Prostate gland (tissue), 2 donors: ENCODE results near the gene UPF1. TPM values are rescaled to one million over a fixed set of nuclear protein-coding genes. Genes with fewer than 3 reads are reported as not detected.
A peak's percentile ranks its signal among the peaks of the same experiment; 100 is the strongest.
"Not testable (repeated sequence)": the region's sequence is repeated elsewhere in the genome, so short reads cannot be mapped to it uniquely, and the experiment has no call there.

Experiments used
- DNase-seq: peaks from one replicate; pipeline ENCODE4 v3.0.0-alpha.2; 2019; ENCODE audit warnings: low spot score
- H3K27ac ChIP-seq, 2 donors: fragments of 200-600 bp; sonication (generic); 2 replicates each; pipeline ENCODE4 v1.5.1; 2017 to 2019
- H3K27me3 ChIP-seq: fragments of 200-600 bp; sonication (generic); replicated peaks from 2 replicates; pipeline ENCODE4 v1.5.1; 2019; ENCODE audit not compliant: insufficient read depth
- H3K36me3 ChIP-seq, 2 donors: fragments of 200-600 bp; sonication (generic); 1 replicate in 1 of 2; 2 replicates in 1 of 2; pipeline versions ENCODE4 v1.5.1 to v1.8.1; 2017 to 2019
- H3K4me1 ChIP-seq: fragments of 200-600 bp; sonication (generic); replicated peaks from 2 replicates; pipeline ENCODE4 v1.5.1; 2019
- H3K4me3 ChIP-seq, 2 donors: fragments of 200-600 bp; sonication (generic); 2 replicates each; pipeline ENCODE4 v1.5.1; 2017 to 2019
- H3K9me3 ChIP-seq: fragments of 200-600 bp; sonication (generic); 2 replicates; pipeline ENCODE4 v1.5.1; 2017
- POLR2A ChIP-seq: fragments of 450-650 bp; IDR thresholded peaks from one replicate; pipeline ENCODE4 v1.6.1; 2016; ENCODE audit warnings: antibody characterized with exemption, mild to moderate bottlenecking
- POLR2AphosphoS5 ChIP-seq: sonication (generic); formaldehyde crosslinking; IDR thresholded peaks from one replicate; pipeline ENCODE4 v1.6.1; 2017; ENCODE audit warnings: antibody characterized with exemption
- WGBS: methylation state at CpG from one replicate; pipeline ENCODE4 v1.1.5; 2018; 5-methylcytosine and 5-hydroxymethylcytosine counted together
- intact Hi-C: fragments of 100-400 bp; cut with DNase I; formaldehyde crosslinking; loops from one replicate; pipeline ENCODE4 v1.14.2; 2022
- total RNA-seq, 2 donors: library from RNA; depleted of rRNA; stranded (reverse); fragments of >200 nt; gene quantifications; one replicate each; pipeline ENCODE4 v1.1.0, GENCODE V29; 2016
- TF ChIP-seq, protein P1 (sequence below), 4 experiments: fragments of 200-600 bp in 2 of 4; fragments of 450-650 bp in 2 of 4; sonication (generic) in 2 of 4; IDR thresholded peaks; 1 replicate in 3 of 4; 2 replicates in 1 of 4; pipeline ENCODE4 v1.5.1; 2016 to 2019; ENCODE audit warnings: antibody characterized with exemption in 4 of 4, mild to moderate bottlenecking in 2 of 4, moderate library complexity in 2 of 4

The UPF1 gene
- total RNA-seq, 2 donors from 2014 or later, result 105 to 171 TPM

DNA sequence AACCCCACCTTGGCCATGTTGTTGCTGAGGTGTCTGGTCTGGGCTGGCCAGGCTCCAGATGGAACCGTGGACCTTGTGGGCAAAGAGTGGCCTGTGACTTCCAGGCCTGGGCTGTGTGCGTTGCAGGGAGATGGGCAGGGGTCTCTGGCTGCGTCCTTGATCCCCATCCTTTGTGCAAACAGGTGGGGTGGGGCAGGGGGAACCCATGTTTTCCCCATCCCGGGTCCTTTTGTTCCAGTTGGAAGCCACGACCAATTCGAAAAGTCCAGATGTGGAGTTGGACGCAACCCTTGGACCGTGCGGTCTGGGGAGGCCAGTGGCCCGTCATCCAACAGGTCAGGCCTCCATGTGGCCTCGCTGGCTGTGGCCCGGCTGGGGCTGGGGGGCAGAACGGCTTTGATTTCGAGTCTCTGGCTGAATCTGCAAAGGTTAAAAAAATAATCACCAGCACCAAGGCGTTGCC, 27.6 kb upstream of the UPF1 start:
- intact Hi-C loops, result no loop called here
- no peak overlapping the region for H3K27ac ChIP-seq
- WGBS, result 92% methylated on average over 15 of the region's 15 CpGs
- H3K27me3 ChIP-seq, result peaks cover 1% of the 10 kb centered on the region
- H3K36me3 ChIP-seq, result no peaks in the 10 kb centered on the region
- no peaks in the 10 kb centered on the region for H3K9me3 ChIP-seq
- TF ChIP-seq, protein P1, sequence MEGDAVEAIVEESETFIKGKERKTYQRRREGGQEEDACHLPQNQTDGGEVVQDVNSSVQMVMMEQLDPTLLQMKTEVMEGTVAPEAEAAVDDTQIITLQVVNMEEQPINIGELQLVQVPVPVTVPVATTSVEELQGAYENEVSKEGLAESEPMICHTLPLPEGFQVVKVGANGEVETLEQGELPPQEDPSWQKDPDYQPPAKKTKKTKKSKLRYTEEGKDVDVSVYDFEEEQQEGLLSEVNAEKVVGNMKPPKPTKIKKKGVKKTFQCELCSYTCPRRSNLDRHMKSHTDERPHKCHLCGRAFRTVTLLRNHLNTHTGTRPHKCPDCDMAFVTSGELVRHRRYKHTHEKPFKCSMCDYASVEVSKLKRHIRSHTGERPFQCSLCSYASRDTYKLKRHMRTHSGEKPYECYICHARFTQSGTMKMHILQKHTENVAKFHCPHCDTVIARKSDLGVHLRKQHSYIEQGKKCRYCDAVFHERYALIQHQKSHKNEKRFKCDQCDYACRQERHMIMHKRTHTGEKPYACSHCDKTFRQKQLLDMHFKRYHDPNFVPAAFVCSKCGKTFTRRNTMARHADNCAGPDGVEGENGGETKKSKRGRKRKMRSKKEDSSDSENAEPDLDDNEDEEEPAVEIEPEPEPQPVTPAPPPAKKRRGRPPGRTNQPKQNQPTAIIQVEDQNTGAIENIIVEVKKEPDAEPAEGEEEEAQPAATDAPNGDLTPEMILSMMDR (IDR thresholded peaks at IDR 0.05), result no peak
- no peak for TF ChIP-seq POLR2AphosphoS5
- TF ChIP-seq POLR2A, result no peak
- DNase-seq, result no peak
- no peak overlapping the region for H3K4me3 ChIP-seq
- H3K4me1 ChIP-seq, result no peaks in the 10 kb centered on the region

DNA sequence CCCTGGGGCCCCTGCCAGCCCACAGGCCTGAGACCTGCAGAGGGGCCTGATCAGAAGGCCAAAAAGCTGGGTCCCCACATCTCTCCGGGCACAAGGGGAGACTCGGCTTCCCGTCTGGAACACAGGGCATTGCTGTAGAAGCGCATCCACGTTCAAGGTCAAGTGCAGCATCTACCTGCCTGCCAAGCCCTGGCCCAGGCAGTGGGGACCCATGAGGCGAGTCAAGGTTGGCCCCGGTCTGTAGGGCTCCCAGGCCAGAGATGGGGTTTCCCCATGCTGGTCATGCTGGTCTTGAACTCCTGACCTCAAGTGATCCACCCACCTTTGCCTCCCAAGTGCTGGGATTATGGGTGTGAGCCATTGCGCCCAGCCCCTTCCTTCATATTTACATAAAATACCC, 27.1 kb upstream of the UPF1 start:
- intact Hi-C loops, result no loop called here

DNA sequence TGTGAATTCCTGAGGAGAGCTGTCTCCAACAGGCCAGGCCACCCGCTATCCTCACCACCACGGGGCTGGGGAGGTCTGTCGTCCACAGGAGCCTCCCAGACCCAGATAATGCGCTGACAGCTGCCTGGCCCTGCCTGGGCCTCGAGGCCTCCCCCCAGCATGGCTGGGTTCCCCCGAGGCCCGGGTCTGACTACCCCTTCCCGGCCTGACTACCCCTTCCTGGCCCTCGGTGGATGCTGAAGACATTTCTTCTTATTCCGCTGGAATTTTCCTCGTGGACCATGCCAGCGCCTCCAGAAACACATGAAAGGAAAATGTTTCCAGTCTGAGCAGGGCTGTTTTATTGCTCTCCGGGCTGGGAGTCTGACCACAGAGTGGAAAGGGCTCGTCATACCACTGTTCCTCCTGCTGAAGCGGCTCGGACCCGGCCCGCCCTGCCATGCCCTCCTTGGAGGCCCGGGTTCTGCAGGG, 23.9 kb upstream of the UPF1 start:
- intact Hi-C loops, result no loop called here
- Histone ChIP-seq H3K27ac (no peak overlapping the region), H3K36me3 (no peaks in the 10 kb centered on the region)

More for the DNA sequence above, 27.1 kb upstream of the UPF1 start:
- Histone ChIP-seq H3K27me3 (no peaks in the 10 kb centered on the region), H3K36me3 (no peaks in the 10 kb centered on the region), H3K4me1 (no peaks in the 10 kb centered on the region), H3K9me3 (no peaks in the 10 kb centered on the region), H3K4me3 (no peak overlapping the region), H3K27ac (no peak overlapping the region)
- no peak for DNase-seq
- 97% methylated on average over 8 of the region's 8 CpGs for WGBS
- no peak for TF ChIP-seq POLR2AphosphoS5
- no peak for TF ChIP-seq POLR2A
- TF ChIP-seq, protein P1 (IDR thresholded peaks at IDR 0.05), result no peak

DNA sequence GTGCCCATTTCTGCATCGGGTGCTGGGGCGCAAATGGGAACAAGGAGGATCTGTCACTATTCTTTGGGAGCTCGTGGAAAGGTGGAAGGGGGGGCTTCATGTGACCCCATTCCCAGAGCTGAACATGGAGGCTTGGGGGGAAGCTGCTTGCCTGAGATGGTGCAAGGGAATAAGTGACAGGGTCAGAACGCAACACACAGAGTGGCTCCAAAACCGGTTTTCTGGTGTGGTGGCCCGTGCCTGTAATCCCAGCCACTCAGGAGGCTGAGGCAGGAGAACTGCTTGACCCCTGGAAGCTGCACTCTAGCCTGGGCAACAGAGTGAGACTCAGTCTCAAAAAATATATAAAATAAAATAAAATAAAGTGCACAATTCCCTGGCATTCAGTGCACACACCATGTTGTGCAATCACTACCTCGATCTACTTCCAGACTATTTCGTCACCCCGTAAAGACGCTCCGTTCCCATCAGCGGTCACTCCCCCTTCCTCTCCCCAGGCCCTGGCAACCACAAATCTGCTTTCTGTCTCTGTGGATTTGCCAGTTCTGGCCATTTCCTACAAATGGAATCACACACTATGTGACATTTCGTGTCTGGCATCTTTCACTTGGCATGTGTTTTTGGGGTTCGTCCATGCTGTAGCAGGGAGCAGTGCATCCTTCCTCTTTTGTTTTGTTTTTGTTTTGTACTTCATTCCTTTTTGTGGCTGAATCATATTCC, 22.4 kb upstream of the UPF1 start:
- Histone ChIP-seq H3K27ac (peak overlapping the region in 1 of 2 donors; percentile 32), H3K36me3 (no peaks in the 10 kb centered on the region), H3K4me1 (no peaks in the 10 kb centered on the region), H3K27me3 (no peaks in the 10 kb centered on the region), H3K4me3 (no peak overlapping the region), H3K9me3 (no peaks in the 10 kb centered on the region)
- 31% methylated on average over 14 of the region's 14 CpGs for WGBS
- intact Hi-C loops, result no loop called here
- peak; percentile 75 for DNase-seq
- peak; percentile 88 for TF ChIP-seq POLR2AphosphoS5
- no peak for TF ChIP-seq POLR2A
- TF ChIP-seq, protein P1 (IDR thresholded peaks at IDR 0.05), result no peak

More for the DNA sequence above, 23.9 kb upstream of the UPF1 start:
- Histone ChIP-seq H3K9me3 (no peaks in the 10 kb centered on the region), H3K27me3 (no peaks in the 10 kb centered on the region), H3K4me1 (no peaks in the 10 kb centered on the region), H3K4me3 (no peak overlapping the region)
- 56% methylated on average over 19 of the region's 19 CpGs for WGBS
- TF ChIP-seq, protein P1 (IDR thresholded peaks at IDR 0.05), result no peak
- TF ChIP-seq POLR2A, result no peak
- TF ChIP-seq POLR2AphosphoS5, result no peak
- no peak for DNase-seq

DNA sequence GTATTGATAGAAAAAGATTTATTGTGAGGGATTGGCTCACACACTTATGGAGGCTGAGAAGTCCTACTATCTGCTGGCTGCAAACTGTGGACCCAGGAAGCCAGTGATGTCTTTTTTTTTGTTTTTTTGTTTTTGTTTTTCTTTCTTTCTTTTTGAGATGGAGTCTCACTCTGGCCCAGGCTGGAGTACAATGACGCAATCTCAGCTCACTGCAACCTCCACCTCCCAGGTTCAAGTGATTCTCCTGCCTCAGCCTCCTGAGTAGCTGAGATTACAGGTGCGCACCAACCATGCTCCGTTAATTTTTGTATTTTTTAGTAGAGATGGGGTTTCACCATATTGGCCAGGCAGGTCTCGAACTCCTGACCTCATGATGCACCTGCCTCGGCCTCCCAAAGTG, 20.1 kb upstream of the UPF1 start:
- DNase-seq, H3K4me3 ChIP-seq, H3K9me3 ChIP-seq, intact Hi-C loops, H3K36me3 ChIP-seq, H3K4me1 ChIP-seq, H3K27me3 ChIP-seq, H3K27ac ChIP-seq: not testable (repeated sequence)
- WGBS, result 94% methylated on average over 5 of the region's 5 CpGs
